ENCODE measurements around the gene CDK8. TPM values are rescaled to one million over a fixed set of nuclear protein-coding genes. Genes with fewer than 3 reads are reported as not detected.

The CDK8 gene
- total RNA-seq, 1 donor, result 7.7 TPM

DNA sequence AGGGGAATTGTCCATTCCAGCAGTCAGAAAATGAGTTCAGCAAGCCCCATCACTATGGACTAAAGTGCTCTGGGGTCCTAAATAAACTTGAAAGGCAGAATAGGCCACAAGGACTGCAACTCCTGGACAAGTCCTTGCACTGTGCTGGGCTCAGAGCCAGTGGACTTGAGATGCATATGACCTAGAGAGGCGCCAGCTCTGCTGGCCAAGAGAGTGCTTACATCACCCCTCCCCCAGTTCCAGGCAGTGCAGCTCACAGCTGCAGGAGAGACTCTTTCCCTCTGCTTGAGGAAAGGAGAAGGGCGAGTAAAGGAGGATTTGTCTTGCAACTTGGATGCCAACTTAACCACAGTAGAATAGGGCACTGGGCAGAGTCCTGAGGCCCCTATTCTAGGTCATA is 194.1 kb downstream of the CDK8 start:
- Histone ChIP-seq H3K27me3 (ENCODE audit: insufficient read depth, low read length) (peaks cover 19% of the 10 kb centered on the region), H3K4me3 (ENCODE audit: low read length) (no peak overlapping the region), H3K4me1 (ENCODE audit: insufficient read depth, low read length) (no peaks in the 10 kb centered on the region), H3K9me3 (ENCODE audit: low read depth, low read length) (peaks cover 6% of the 10 kb centered on the region)

DNA sequence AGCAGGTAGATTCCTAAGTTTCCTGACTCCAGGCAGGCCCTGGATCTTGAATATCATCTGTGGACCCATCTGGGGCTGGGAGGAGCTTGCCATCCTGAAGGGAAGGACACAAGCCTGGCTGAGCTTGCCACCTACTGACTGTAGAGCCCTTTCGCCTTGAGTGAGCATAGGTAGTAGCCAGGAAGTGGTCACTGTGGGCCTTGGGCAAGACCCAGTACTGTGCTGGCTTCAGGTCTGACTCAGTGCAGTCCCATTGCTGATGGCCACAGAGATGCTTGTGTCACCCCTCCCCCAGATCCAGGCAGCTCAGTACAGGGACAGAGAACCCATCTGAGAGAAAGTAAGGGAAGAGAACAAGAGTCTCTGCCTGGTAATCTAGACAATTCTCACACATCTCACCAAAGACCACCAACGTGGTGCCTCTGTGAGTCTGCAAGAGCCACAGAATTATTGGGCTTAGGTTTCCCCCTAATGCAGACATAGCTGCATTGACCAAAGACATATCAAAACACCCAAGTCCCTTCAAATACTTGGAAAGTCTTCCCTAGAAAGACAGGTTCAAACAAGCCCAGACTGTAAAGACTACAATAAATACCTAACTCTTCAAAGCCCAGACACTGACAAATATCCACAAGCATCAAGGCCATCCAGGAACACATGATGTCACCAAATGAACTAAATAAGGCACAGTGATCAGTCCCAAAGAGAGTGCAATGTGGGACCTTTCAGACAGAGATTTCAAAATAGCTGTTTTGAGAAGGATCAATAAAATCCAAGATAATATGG is 195.3 kb downstream of the CDK8 start:
- H3K4me3 ChIP-seq (ENCODE audit: low read length), result no peak overlapping the region
- peaks cover 19% of the 10 kb centered on the region for H3K27me3 ChIP-seq (ENCODE audit: insufficient read depth, low read length)
- no peaks in the 10 kb centered on the region for H3K4me1 ChIP-seq (ENCODE audit: insufficient read depth, low read length)
- H3K9me3 ChIP-seq (ENCODE audit: low read depth, low read length), result peaks cover 6% of the 10 kb centered on the region

Other genes with a start within 250 kb of the CDK8 start
- 0.52 TPM for gene SHISA2, start 202.1 kb upstream of the CDK8 start, total RNA-seq
- gene RNF6, start 31.8 kb upstream of the CDK8 start, total RNA-seq, result 54.9 TPM

All from mononuclear cell (primary cell).